GM18907 (cell line): ENCODE measurements around the gene DNAJC3.
"Not testable (repeated sequence)": the region's sequence is repeated elsewhere in the genome, so short reads cannot be mapped to it uniquely, and the experiment has no call there.

ENCODE experiments used
- ATAC-seq: cut with Tn5 transposase; IDR thresholded peaks from one replicate; pipeline ENCODE4 v1.9.1; 2021; ENCODE audit warnings: mild to moderate bottlenecking, moderate library complexity; ENCODE audit not compliant: unreplicated experiment

Gene DNAJC3

GRCh38 chr13:95763601-95764000, 86.7 kb downstream of the DNAJC3 start:
- no peak for ATAC-seq

GRCh38 chr13:95771905-95772304, 95.0 kb downstream of the DNAJC3 start:
- ATAC-seq, result no peak

GRCh38 chr13:95779522-95779921, 102.6 kb downstream of the DNAJC3 start:
- ATAC-seq, result no peak

GRCh38 chr13:95781016-95781415, 104.1 kb downstream of the DNAJC3 start:
- no peak for ATAC-seq

- ATAC-seq, result not testable (repeated sequence)
Observed at GRCh38 chr13:95781940-95782339, 105.0 kb downstream of the DNAJC3 start.

GRCh38 chr13:95783747-95784146, 106.8 kb downstream of the DNAJC3 start:
- ATAC-seq, result no peak

GRCh38 chr13:95784161-95784899, 107.4 kb downstream of the DNAJC3 start:
- no peak for ATAC-seq

GRCh38 chr13:95784900-95785290, 108.0 kb downstream of the DNAJC3 start:
- ATAC-seq, result no peak

GRCh38 chr13:95787356-95788099, 110.6 kb downstream of the DNAJC3 start:
- ATAC-seq, result no peak

GRCh38 chr13:95788100-95788463, 111.1 kb downstream of the DNAJC3 start:
- ATAC-seq, result no peak

- ATAC-seq, result not testable (repeated sequence)
Observed at GRCh38 chr13:95789315-95789714, 112.4 kb downstream of the DNAJC3 start.

- no peak for ATAC-seq
Observed at GRCh38 chr13:95791084-95791722, 114.3 kb downstream of the DNAJC3 start.

GRCh38 chr13:95793018-95793555, 116.1 kb downstream of the DNAJC3 start:
- ATAC-seq, result no peak

GRCh38 chr13:95793781-95794180, 116.8 kb downstream of the DNAJC3 start:
- no peak for ATAC-seq

- no peak for ATAC-seq
Observed at GRCh38 chr13:95797016-95797415, 120.1 kb downstream of the DNAJC3 start.

GRCh38 chr13:95800436-95800835, 123.5 kb downstream of the DNAJC3 start:
- no peak for ATAC-seq

GRCh38 chr13:95801825-95802224, 124.9 kb downstream of the DNAJC3 start:
- no peak for ATAC-seq

- ATAC-seq, result no peak
Observed at GRCh38 chr13:95805921-95806320, 129.0 kb downstream of the DNAJC3 start.

- ATAC-seq, result no peak
Observed at GRCh38 chr13:95809429-95809828, 132.5 kb downstream of the DNAJC3 start.

- ATAC-seq, result no peak
Observed at GRCh38 chr13:95813139-95813538, 136.2 kb downstream of the DNAJC3 start.

GRCh38 chr13:95814495-95814894, 137.6 kb downstream of the DNAJC3 start:
- ATAC-seq, result no peak

- ATAC-seq, result no peak
Observed at GRCh38 chr13:95822303-95822702, 145.4 kb downstream of the DNAJC3 start.
